Astrocyte of the spinal cord (primary cell): Measurements from ENCODE around the gene GAP43.

ENCODE experiments used
- DNase-seq: peaks from one replicate; pipeline ENCODE4 v3.0.0; 2011; ENCODE audit warnings: low read depth, low spot score
- H3K4me3 ChIP-seq: 2 replicates; pipeline ENCODE4 v1.5.1; 2011; ENCODE audit warnings: low read depth, mild to moderate bottlenecking, low read length, moderate library complexity
- in situ Hi-C: cut with HindIII; loops from 2 replicates; pipeline ENCODE4 v1.10.0; 2017; ENCODE audit warnings: low sequenced_read_pairs
- TF ChIP-seq, protein P1 (sequence below): IDR thresholded peaks from 2 replicates; pipeline ENCODE4 v1.5.1; 2012; ENCODE audit warnings: low read depth, mild to moderate bottlenecking, low read length, inconsistent platforms

GAP43 gene

DNA sequence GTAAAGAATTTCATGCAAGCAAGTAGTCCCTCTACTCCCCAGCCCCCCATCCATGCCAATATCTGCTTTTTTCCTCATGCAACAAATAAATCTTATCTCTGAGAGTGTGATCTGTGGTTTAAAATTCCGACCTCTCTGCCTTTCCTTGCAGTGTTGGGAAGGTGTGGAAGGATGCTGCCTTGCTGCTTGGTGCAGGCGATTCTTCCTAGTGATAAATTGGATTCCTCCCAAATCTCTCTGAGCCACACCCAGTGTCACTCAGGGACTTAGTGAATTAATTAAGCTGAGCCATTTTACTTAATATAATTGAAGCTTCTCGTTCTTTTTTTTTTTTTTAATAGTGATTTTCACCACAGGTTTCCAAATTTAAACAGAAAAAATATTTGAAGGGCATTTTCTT is 3.4 kb downstream of the GAP43 start:
- H3K4me3 ChIP-seq, result no peak overlapping the region
- no peak for DNase-seq
- TF ChIP-seq, protein P1, sequence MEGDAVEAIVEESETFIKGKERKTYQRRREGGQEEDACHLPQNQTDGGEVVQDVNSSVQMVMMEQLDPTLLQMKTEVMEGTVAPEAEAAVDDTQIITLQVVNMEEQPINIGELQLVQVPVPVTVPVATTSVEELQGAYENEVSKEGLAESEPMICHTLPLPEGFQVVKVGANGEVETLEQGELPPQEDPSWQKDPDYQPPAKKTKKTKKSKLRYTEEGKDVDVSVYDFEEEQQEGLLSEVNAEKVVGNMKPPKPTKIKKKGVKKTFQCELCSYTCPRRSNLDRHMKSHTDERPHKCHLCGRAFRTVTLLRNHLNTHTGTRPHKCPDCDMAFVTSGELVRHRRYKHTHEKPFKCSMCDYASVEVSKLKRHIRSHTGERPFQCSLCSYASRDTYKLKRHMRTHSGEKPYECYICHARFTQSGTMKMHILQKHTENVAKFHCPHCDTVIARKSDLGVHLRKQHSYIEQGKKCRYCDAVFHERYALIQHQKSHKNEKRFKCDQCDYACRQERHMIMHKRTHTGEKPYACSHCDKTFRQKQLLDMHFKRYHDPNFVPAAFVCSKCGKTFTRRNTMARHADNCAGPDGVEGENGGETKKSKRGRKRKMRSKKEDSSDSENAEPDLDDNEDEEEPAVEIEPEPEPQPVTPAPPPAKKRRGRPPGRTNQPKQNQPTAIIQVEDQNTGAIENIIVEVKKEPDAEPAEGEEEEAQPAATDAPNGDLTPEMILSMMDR, result no peak
- in situ Hi-C loops, result no loop called here

DNA sequence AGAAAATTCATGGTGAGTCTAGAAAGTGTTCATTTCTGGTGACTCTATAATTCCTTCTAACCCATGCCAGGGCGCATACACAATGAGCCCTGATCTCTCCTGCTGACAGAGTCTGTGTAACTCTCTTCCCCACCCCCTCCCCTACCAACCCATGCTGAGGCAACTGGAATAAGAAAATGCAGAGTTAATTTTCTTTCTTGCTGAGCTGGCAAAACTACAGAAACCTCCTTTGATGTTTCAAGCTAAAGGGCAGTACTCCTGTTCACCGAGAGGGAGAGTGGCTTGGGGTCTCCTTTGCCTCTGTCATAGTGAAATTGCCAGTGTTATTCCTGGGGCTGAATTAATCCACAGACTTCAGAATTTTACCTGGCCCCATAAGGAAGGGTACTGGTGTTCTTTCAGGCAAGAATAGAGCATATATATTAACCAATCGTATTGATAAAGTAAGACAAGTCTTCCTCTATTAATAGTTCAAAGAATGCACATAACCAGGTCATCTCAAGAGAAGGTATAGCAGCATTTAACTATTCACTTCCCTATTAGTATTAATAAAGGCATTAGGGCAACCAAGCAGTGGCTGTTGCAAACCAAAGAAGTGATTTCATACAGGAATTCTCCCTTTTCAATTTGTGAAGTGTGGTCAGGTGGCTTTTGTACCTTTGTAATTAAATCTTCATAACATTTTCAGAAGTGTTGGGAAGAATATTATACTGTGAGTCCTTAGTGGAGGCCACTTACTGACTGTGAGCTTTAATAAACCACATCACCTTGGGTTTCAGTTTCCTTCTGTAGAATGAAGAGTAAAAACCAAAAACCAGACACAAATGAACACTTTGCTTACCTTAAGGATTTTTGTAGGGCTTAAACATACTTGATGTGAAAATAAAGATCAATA is 4.1 kb downstream of the GAP43 start:
- no peak overlapping the region for H3K4me3 ChIP-seq
- in situ Hi-C loops, result no loop called here
- TF ChIP-seq, protein P1, result no peak
- no peak for DNase-seq

DNA sequence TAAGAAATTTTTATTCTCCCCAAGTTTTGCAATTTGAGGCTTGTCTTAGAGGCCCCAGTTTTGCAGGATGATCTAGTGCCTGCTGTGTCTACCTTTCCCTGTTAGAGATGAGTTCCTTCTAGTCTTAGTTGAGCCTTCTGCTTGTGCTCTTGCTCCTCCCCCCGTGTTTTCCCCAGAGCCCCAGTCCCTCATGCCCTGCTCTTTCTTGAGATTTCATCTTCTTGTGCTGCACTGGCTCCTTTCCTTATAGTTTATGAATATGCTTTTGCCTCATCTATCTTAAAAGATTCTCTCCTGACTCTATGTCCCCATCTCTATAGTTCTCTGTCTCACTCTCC is 4.7 kb downstream of the GAP43 start:
- no peak overlapping the region for H3K4me3 ChIP-seq
- TF ChIP-seq, protein P1, result no peak
- no peak for DNase-seq
- in situ Hi-C loops, result no loop called here

DNA sequence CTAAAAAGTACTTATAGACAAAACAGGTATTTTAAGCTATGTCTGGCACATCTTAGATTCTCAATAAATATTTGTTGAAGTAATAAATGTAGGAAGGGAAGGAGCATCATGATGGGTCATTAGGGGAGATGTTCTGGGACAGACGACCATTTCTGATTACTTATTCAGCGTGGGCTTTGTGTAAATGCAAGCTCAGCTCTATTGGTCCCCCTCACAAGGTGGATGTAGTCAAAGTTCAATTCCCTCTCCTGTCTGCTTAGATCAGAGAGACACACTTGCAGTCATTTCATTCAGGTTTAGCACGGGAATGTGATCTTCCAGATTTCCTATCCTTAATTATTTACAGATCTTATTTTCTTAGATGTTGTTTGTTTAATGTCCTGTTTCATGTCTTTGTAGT is 7.5 kb downstream of the GAP43 start:
- TF ChIP-seq, protein P1, result no peak
- in situ Hi-C loops, result no loop called here
- H3K4me3 ChIP-seq, result no peak overlapping the region
- DNase-seq, result no peak

DNA sequence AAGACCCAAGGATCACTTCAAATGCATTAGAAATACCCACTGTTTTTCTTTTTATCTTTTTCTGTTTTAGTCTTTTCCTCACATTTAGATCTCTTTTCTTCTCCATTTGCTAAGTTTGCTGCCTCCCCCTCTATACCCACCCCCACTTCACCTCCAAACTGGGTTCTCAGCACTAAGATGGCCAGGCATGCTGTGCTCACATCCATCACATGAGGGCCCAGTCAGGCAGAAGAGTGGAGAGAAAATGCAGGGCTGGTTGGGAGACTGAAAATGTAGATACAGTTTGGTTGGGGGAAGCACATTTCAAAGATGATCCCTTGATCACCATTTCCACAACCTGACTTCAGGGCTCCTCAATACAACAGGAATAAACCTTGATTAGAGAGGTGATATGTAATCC is 8.7 kb downstream of the GAP43 start:
- TF ChIP-seq, protein P1, result no peak
- DNase-seq, result no peak
- in situ Hi-C loops, result no loop called here
- no peak overlapping the region for H3K4me3 ChIP-seq

- in situ Hi-C loops, result no loop called here
- no peak overlapping the region for H3K4me3 ChIP-seq
- no peak for DNase-seq
- TF ChIP-seq, protein P1, result no peak
Observed at GRCh38 chr3:115633467-115633866, 10.2 kb downstream of the GAP43 start.
